Psoas muscle (tissue), 8 donors: ENCODE data around the gene GRIP1. TPM values are rescaled to one million over a fixed set of nuclear protein-coding genes. Genes with fewer than 3 reads are reported as not detected.

Experiments
- ATAC-seq, 4 donors: fragments of 200-7000 bp; cut with Tn5 transposase; one replicate each; pipeline ENCODE4 v1.9.1; 2020; ENCODE audit warnings: moderate library complexity in 3 of 4, mild to moderate bottlenecking in 2 of 4
- DNase-seq, 2 donors: peaks; one replicate each; pipeline ENCODE4 v3.0.0-alpha.2; 2020
- H3K27ac ChIP-seq: fragments of 200-600 bp; one replicate; pipeline ENCODE4 v1.8.0; 2022
- H3K27me3 ChIP-seq, 3 donors: fragments of 200-600 bp in 1 of 3; one replicate each; pipeline versions ENCODE4 v1.6.1 to v1.8.0; 2013 to 2022; ENCODE audit warnings: low read length in 2 of 3, mild to moderate bottlenecking in 2 of 3, moderate library complexity in 1 of 3; ENCODE audit not compliant: insufficient read depth in 3 of 3
- H3K36me3 ChIP-seq, 2 donors: fragments of 200-600 bp in 1 of 2; one replicate each; pipeline versions ENCODE4 v1.6.1 to v1.8.0; 2013 to 2022; ENCODE audit warnings: low read depth in 1 of 2, mild to moderate bottlenecking in 1 of 2, moderate library complexity in 1 of 2; ENCODE audit not compliant: insufficient read depth in 1 of 2
- H3K4me1 ChIP-seq: fragments of 200-600 bp; one replicate; pipeline ENCODE4 v1.8.0; 2022
- H3K4me3 ChIP-seq: fragments of 200-600 bp; one replicate; pipeline ENCODE4 v1.8.0; 2022; ENCODE audit warnings: mild to moderate bottlenecking
- H3K9me3 ChIP-seq: fragments of 200-600 bp; one replicate; pipeline ENCODE4 v1.8.0; 2022
- CTCF ChIP-seq: fragments of 200-600 bp; IDR thresholded peaks from one replicate; pipeline ENCODE4 v1.8.0; 2022; ENCODE audit warnings: antibody characterized with exemption
- whole genome bisulfite sequencing, 3 donors: extraction: QIAGEN DNeasy Blood & Tissue Kit; methylation state at CpG; one replicate each; pipeline versions ENCODE4 v1.1.6 to v1.1.7; 2013; 5-methylcytosine and 5-hydroxymethylcytosine counted together
- intact Hi-C, 2 donors: fragments of 100-400 bp; cut with DNase I; formaldehyde crosslinking; loops; one replicate each; pipeline versions ENCODE4 v1.11.0 to v1.14.2; 2022
- polyA plus RNA-seq, 3 donors: library from polyadenylated mRNA; stranded (reverse); fragments of 200-250 nt; gene quantifications; one replicate each; pipeline ENCODE4 v1.2.3, GENCODE V29; 2013
- total RNA-seq, 4 donors: library from RNA; stranded (reverse); fragmentation: NEBNext Ultra II Directional in 2 of 4; extraction: Animal tissue kit (Norgen Biotek cat#: 25700) in 2 of 4; gene quantifications; one replicate each; pipeline versions ENCODE4 v1.2.1 to v1.2.4, GENCODE V29; 2021 to 2023
- donor health status: healthy with polysubstance abuse.
- donor health status: DM: no; HTN: no; CAD: no; lungs with moderate emphysema.
- donor health status: Bipolar disorder and iron deficiency.
- donor health status: healthy.
- donor health status: DM: yes; HTN: yes; CAD: no.
- donor health status: DM: no; HTN: no; CAD: no.
- donor health status: DM: no; HTN: no; CAD: no.
- donor health status: DM: yes; HTN: yes; CAD: no.

GRIP1 gene
- total and polyA plus RNA-seq, 7 donors: 0.05 to 4.1 (median 1.6) TPM

GRCh38 chr12:66667906-66668305 lies 11.0 kb downstream of the GRIP1 start:
- intact Hi-C loops: no loop called here
- DNase-seq (no peak), ATAC-seq (no peak)
- Histone ChIP-seq H3K27me3 (no peaks in the 10 kb centered on the region), H3K27ac (no peak overlapping the region), H3K4me1 (no peaks in the 10 kb centered on the region), H3K36me3 (no peaks in the 10 kb centered on the region), H3K4me3 (no peak overlapping the region), H3K9me3 (no peaks in the 10 kb centered on the region)
- no peak for TF ChIP-seq CTCF

GRCh38 chr12:66666481-66666880 lies 12.4 kb downstream of the GRIP1 start:
- no peaks in the 10 kb centered on the region for H3K36me3 ChIP-seq
- no peaks in the 10 kb centered on the region for H3K9me3 ChIP-seq

GRCh38 chr12:66665435-66665985 lies 13.4 kb downstream of the GRIP1 start:
- H3K27me3 ChIP-seq: no peaks in the 10 kb centered on the region
- no peaks in the 10 kb centered on the region for H3K4me1 ChIP-seq
- no peaks in the 10 kb centered on the region for H3K9me3 ChIP-seq
- no peak for TF ChIP-seq CTCF
- H3K27ac ChIP-seq: no peak overlapping the region
- no peaks in the 10 kb centered on the region for H3K36me3 ChIP-seq
- intact Hi-C loops: no loop called here
- 68 to 78% (median 75%) methylated on average over 3 of the region's 3 CpGs for WGBS, 3 donors
- no peak overlapping the region for H3K4me3 ChIP-seq
- no peak for DNase-seq
- ATAC-seq: no peak

More at GRCh38 chr12:66666481-66666880, 12.4 kb downstream of the GRIP1 start:
- 35 to 77% (median 36%) methylated on average over 1 of the region's 1 CpG for WGBS, 3 donors
- DNase-seq (no peak), ATAC-seq (no peak)
- Histone ChIP-seq H3K27me3 (no peaks in the 10 kb centered on the region), H3K4me3 (no peak overlapping the region), H3K4me1 (no peaks in the 10 kb centered on the region), H3K27ac (no peak overlapping the region)
- no peak for TF ChIP-seq CTCF
- intact Hi-C loops: no loop called here

GRCh38 chr12:66664076-66664475 lies 14.8 kb downstream of the GRIP1 start:
- 70 to 74% (median 72%) methylated on average over 1 of the region's 1 CpG for whole genome bisulfite sequencing, 3 donors
- H3K27ac ChIP-seq: no peak overlapping the region
- H3K27me3 ChIP-seq: no peaks in the 10 kb centered on the region
- intact Hi-C loops: no loop called here
- ATAC-seq (no peak), DNase-seq (no peak)
- no peaks in the 10 kb centered on the region for H3K4me1 ChIP-seq
- no peak for TF ChIP-seq CTCF
- H3K36me3 ChIP-seq: no peaks in the 10 kb centered on the region
- H3K9me3 ChIP-seq: no peaks in the 10 kb centered on the region
- no peak overlapping the region for H3K4me3 ChIP-seq

GRCh38 chr12:66663611-66664010 lies 15.3 kb downstream of the GRIP1 start:
- no peak for ATAC-seq
- DNase-seq: no peak
- Histone ChIP-seq H3K27ac (no peak overlapping the region), H3K4me3 (no peak overlapping the region), H3K36me3 (no peaks in the 10 kb centered on the region), H3K9me3 (no peaks in the 10 kb centered on the region), H3K4me1 (no peaks in the 10 kb centered on the region), H3K27me3 (no peaks in the 10 kb centered on the region)
- TF ChIP-seq CTCF: no peak
- 44 to 51% (median 47%) methylated on average over 5 of the region's 5 CpGs for WGBS, 3 donors
- intact Hi-C loops: no loop called here
